Tibial artery (tissue), 4 donors: ENCODE results near the gene ZNF316.
A peak's percentile ranks its signal among the peaks of the same experiment; 100 is the strongest.

Experiments
- DNase-seq, 2 donors: peaks; one replicate each; pipeline ENCODE4 v3.0.0-alpha.2; 2019
- H3K27ac ChIP-seq, 2 donors: fragments of 200-600 bp; sonication (generic) in 1 of 2; 1 replicate in 1 of 2; 2 replicates in 1 of 2; pipeline ENCODE4 v1.5.1; 2018 to 2019; ENCODE audit warnings: mild to moderate bottlenecking in 1 of 2
- H3K27me3 ChIP-seq, 2 donors: fragments of 200-600 bp; sonication (generic) in 1 of 2; one replicate each; pipeline versions ENCODE4 v1.5.1 to v1.6.0; 2016 to 2019
- H3K36me3 ChIP-seq, 3 donors: fragments of 200-600 bp; sonication (generic) in 2 of 3; one replicate each; pipeline ENCODE4 v1.5.1; 2016 to 2019; ENCODE audit warnings: mild to moderate bottlenecking in 2 of 3
- H3K4me1 ChIP-seq, 4 donors: fragments of 200-600 bp; sonication (generic) in 2 of 4; 1 replicate in 3 of 4; 2 replicates in 1 of 4; pipeline ENCODE4 v1.5.1; 2016 to 2019
- H3K4me3 ChIP-seq, 2 donors: fragments of 200-600 bp; sonication (generic) in 1 of 2; 1 replicate in 1 of 2; 2 replicates in 1 of 2; pipeline ENCODE4 v1.5.1; 2018 to 2019; ENCODE audit warnings: mild to moderate bottlenecking in 2 of 2
- H3K9me3 ChIP-seq, 3 donors: fragments of 200-600 bp; sonication (generic) in 1 of 3; one replicate each; pipeline ENCODE4 v1.5.1; 2016 to 2019
- CTCF ChIP-seq, 2 experiments: fragments of 200-600 bp in 1 of 2; fragments of 450-650 bp in 1 of 2; IDR thresholded peaks; one replicate each; pipeline ENCODE4 v1.5.1; 2017 to 2019; ENCODE audit warnings: antibody characterized with exemption in 2 of 2, mild to moderate bottlenecking in 1 of 2, moderate library complexity in 1 of 2
- intact Hi-C: fragments of 100-400 bp; cut with DNase I; formaldehyde crosslinking; loops from one replicate; pipeline ENCODE4 v1.15.0; 2023; ENCODE audit warnings: low total_unique reads

ZNF316 gene

GRCh38 chr7:6641305-6642035, 4.4 kb downstream of the ZNF316 start:
- no peak for DNase-seq
- intact Hi-C loops: loop anchor here (10.0 kb wide), 1 partner anchor 73 kb away; no protein-coding TSS in a partner anchor
- Histone ChIP-seq H3K27me3 (no peaks in the 10 kb centered on the region), H3K4me3 (no peak overlapping the region), H3K36me3 (peaks cover 37 to 63% (median 49%) of the 10 kb centered on the region in 3 donors), H3K4me1 (peaks cover 0 to 34% (median 15%) of the 10 kb centered on the region in 4 donors), H3K9me3 (no peaks in the 10 kb centered on the region), H3K27ac (no peak overlapping the region)
- no peak for TF ChIP-seq CTCF (IDR thresholded peaks at IDR 0.05)

GRCh38 chr7:6642239-6642839, 5.2 kb downstream of the ZNF316 start:
- intact Hi-C loops: loop anchor here (10.0 kb wide), 1 partner anchor 72 kb away; no protein-coding TSS in a partner anchor
- TF ChIP-seq CTCF (IDR thresholded peaks at IDR 0.05): no peak
- DNase-seq: peak in 1 of 2 donors; percentile 57
- peaks cover 0 to 31% (median 13%) of the 10 kb centered on the region in 4 donors for H3K4me1 ChIP-seq
- H3K9me3 ChIP-seq: no peaks in the 10 kb centered on the region
- H3K27ac ChIP-seq: no peak overlapping the region
- no peak overlapping the region for H3K4me3 ChIP-seq
- no peaks in the 10 kb centered on the region for H3K27me3 ChIP-seq
- peaks cover 37 to 72% (median 57%) of the 10 kb centered on the region in 3 donors for H3K36me3 ChIP-seq

GRCh38 chr7:6642861-6643640, 5.9 kb downstream of the ZNF316 start:
- H3K4me3 ChIP-seq: no peak overlapping the region
- no peak for TF ChIP-seq CTCF (IDR thresholded peaks at IDR 0.05)
- intact Hi-C loops: loop anchor here (10.0 kb wide), 1 partner anchor 72 kb away; no protein-coding TSS in a partner anchor
- H3K27ac ChIP-seq: no peak overlapping the region
- peak in 1 of 2 donors; percentile 66 for DNase-seq
- no peaks in the 10 kb centered on the region for H3K27me3 ChIP-seq
- H3K36me3 ChIP-seq: peaks cover 37 to 79% (median 64%) of the 10 kb centered on the region in 3 donors
- peaks cover 0 to 25% (median 9%) of the 10 kb centered on the region in 4 donors for H3K4me1 ChIP-seq
- no peaks in the 10 kb centered on the region for H3K9me3 ChIP-seq

- no peak overlapping the region for H3K27ac ChIP-seq
- peaks cover 37 to 89% (median 73%) of the 10 kb centered on the region in 3 donors for H3K36me3 ChIP-seq
- DNase-seq: peak in 1 of 2 donors; percentile 57
- H3K4me1 ChIP-seq: peaks cover 0 to 15% (median 0%) of the 10 kb centered on the region in 4 donors
- intact Hi-C loops: loop anchor here (10.0 kb wide), 1 partner anchor 71 kb away; no protein-coding TSS in a partner anchor
- H3K27me3 ChIP-seq: no peaks in the 10 kb centered on the region
- no peak for TF ChIP-seq CTCF (IDR thresholded peaks at IDR 0.05)
- H3K4me3 ChIP-seq: no peak overlapping the region
- no peaks in the 10 kb centered on the region for H3K9me3 ChIP-seq
These were observed 7.0 kb downstream of the ZNF316 start for GRCh38 chr7:6643915-6644625.

DNA sequence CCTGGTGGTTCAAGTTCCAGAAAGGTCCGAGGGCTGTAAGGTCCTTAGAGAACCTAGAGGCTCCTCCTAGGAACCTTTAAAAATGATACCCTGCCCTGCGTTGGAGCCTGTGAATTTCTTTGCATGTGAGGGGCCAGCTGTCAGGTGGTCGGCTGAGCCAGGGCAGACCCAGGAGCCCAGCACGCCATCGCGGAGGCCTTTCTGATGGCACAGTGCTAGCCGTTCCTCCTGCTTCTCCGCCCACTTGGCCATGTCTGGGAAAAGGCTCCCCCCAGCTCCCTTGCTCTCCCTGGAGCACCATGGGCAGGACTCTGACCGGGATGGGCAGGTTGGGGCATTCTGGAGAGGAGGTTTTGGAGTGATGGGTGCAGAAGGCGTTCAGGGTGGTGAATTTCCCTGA, 7.6 kb downstream of the ZNF316 start:
- Histone ChIP-seq H3K36me3 (peaks cover 37 to 96% (median 80%) of the 10 kb centered on the region in 3 donors), H3K4me1 (peaks cover 0 to 9% (median 0%) of the 10 kb centered on the region in 4 donors), H3K27me3 (no peaks in the 10 kb centered on the region), H3K27ac (no peak overlapping the region), H3K9me3 (no peaks in the 10 kb centered on the region), H3K4me3 (no peak overlapping the region)
- intact Hi-C loops: loop anchor here (10.0 kb wide), 1 partner anchor 70 kb away; no protein-coding TSS in a partner anchor
- DNase-seq: no peak
- no peak for TF ChIP-seq CTCF (IDR thresholded peaks at IDR 0.05)
